ENCODE results near the gene C1orf53. TPM values are rescaled to one million over a fixed set of nuclear protein-coding genes. Genes with fewer than 3 reads are reported as not detected.

C1orf53 gene
- total and polyA plus RNA-seq, 2 of the 13 experiments (the other 11 are each of a cell fraction or from before 2014, with no cell fraction given), result 5.8 to 10.1 TPM

DNA sequence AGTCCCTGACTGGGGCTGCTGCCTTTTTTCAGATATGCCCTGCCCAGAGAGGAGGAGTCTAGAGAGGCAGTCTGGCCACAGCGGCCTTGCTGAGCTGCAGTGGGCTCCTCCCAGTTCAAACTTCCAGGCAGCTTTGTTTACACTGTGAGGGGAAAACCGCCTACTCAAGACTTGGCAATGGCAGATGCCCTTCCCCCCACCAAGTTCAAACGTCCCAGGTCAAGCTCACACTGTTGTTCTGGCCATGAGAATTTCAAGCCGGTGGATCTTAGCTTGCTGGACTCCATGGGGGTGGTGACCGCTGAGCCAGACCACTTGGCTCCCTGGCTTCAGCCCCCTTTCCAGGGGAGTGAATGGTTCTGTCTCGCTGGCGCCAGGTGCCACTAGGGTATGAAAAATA lies 18.3 kb upstream of the C1orf53 start (continued):
- TF ChIP-seq HMGXB4 (CRISPR knock-in tag; IDR thresholded peaks at IDR 0.05; ENCODE audit: borderline replicate concordance in 1 of 2, low read depth in 1 of 2) (no peak), SPEN (CRISPR knock-in tag; IDR thresholded peaks at IDR 0.05; ENCODE audit: low read depth) (0 out of 2 replicates have a peak, but pooled peaks have one; percentile 55), NR2F6 (IDR thresholded peaks at IDR 0.05) (peak; percentile 65), NR2F6 (CRISPR knock-in tag; IDR thresholded peaks at IDR 0.05) (peak; percentile 78), ZNF34 (CRISPR knock-in tag; IDR thresholded peaks at IDR 0.05; ENCODE audit: borderline replicate concordance) (no peak), ZEB1 (IDR thresholded peaks at IDR 0.05; ENCODE audit: insufficient replicate concordance, low read depth) (no peak), HDAC6 (IDR thresholded peaks at IDR 0.05; ENCODE audit: low read depth, low read length) (no peak), ZFP62 (CRISPR knock-in tag; IDR thresholded peaks at IDR 0.05) (no peak), ZNF781 (CRISPR knock-in tag; IDR thresholded peaks at IDR 0.05; ENCODE audit: borderline replicate concordance, not compliant biosample characterization) (no peak), SRY (CRISPR knock-in tag; IDR thresholded peaks at IDR 0.05) (no peak), ZNF746 (CRISPR knock-in tag; IDR thresholded peaks at IDR 0.05) (no peak), RBM39 (IDR thresholded peaks at IDR 0.05; ENCODE audit: low read depth, low read length, poor library complexity, severe bottlenecking) (no peak), ZNF124 (CRISPR knock-in tag; IDR thresholded peaks at IDR 0.05) (no peak), ZNF549 (CRISPR knock-in tag; IDR thresholded peaks at IDR 0.05) (no peak), SP2 (CRISPR knock-in tag; IDR thresholded peaks at IDR 0.05) (0 out of 2 replicates have a peak, but pooled peaks have one; percentile 25), ZNF557 (CRISPR knock-in tag; IDR thresholded peaks at IDR 0.05) (no peak), SALL2 (CRISPR knock-in tag; IDR thresholded peaks at IDR 0.05) (no peak), ZNF572 (CRISPR knock-in tag; IDR thresholded peaks at IDR 0.05) (no peak), ZNF546 (CRISPR knock-in tag; conservative IDR thresholded peaks at IDR 0.05) (no peak), ZNF20 (CRISPR knock-in tag; IDR thresholded peaks at IDR 0.05) (no peak), ZNF101 (CRISPR knock-in tag; IDR thresholded peaks at IDR 0.05; ENCODE audit: borderline replicate concordance, low read depth) (no peak), ZNF569 (CRISPR knock-in tag; IDR thresholded peaks at IDR 0.05; ENCODE audit: borderline replicate concordance) (no peak), SALL1 (CRISPR knock-in tag; IDR thresholded peaks at IDR 0.05) (peak; percentile 95), GABPB1 (CRISPR knock-in tag; IDR thresholded peaks at IDR 0.05) (peak; percentile 37; the same call in 1 of the 2 replicates), AHR (CRISPR knock-in tag; IDR thresholded peaks at IDR 0.05) (no peak), KDM5B (CRISPR knock-in tag; IDR thresholded peaks at IDR 0.05; ENCODE audit: borderline replicate concordance) (no peak), MIXL1 (CRISPR knock-in tag; IDR thresholded peaks at IDR 0.05) (0 out of 2 replicates have a peak, but pooled peaks have one; percentile 15), ZBTB14 (CRISPR knock-in tag; IDR thresholded peaks at IDR 0.05) (no peak), ZNF446 (CRISPR knock-in tag; IDR thresholded peaks at IDR 0.05) (no peak)
- TF ChIP-seq, protein P1, sequence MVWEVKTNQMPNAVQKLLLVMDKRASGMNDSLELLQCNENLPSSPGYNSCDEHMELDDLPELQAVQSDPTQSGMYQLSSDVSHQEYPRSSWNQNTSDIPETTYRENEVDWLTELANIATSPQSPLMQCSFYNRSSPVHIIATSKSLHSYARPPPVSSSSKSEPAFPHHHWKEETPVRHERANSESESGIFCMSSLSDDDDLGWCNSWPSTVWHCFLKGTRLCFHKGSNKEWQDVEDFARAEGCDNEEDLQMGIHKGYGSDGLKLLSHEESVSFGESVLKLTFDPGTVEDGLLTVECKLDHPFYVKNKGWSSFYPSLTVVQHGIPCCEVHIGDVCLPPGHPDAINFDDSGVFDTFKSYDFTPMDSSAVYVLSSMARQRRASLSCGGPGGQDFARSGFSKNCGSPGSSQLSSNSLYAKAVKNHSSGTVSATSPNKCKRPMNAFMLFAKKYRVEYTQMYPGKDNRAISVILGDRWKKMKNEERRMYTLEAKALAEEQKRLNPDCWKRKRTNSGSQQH (CRISPR knock-in tag; IDR thresholded peaks at IDR 0.05; ENCODE audit: low read depth), result no peak

Data from HepG2 (cell line).